HG02798 (cell line): Measurements from ENCODE around the gene VWA1.
A peak's percentile ranks its signal among the peaks of the same experiment; 100 is the strongest.
"Not testable (repeated sequence)": the region's sequence is repeated elsewhere in the genome, so short reads cannot be mapped to it uniquely, and the experiment has no call there.

ENCODE experiments used
- ATAC-seq: cut with Tn5 transposase; IDR thresholded peaks from one replicate; pipeline ENCODE4 v1.9.1; 2021; ENCODE audit warnings: mild to moderate bottlenecking; ENCODE audit not compliant: unreplicated experiment, poor library complexity

VWA1 gene

DNA sequence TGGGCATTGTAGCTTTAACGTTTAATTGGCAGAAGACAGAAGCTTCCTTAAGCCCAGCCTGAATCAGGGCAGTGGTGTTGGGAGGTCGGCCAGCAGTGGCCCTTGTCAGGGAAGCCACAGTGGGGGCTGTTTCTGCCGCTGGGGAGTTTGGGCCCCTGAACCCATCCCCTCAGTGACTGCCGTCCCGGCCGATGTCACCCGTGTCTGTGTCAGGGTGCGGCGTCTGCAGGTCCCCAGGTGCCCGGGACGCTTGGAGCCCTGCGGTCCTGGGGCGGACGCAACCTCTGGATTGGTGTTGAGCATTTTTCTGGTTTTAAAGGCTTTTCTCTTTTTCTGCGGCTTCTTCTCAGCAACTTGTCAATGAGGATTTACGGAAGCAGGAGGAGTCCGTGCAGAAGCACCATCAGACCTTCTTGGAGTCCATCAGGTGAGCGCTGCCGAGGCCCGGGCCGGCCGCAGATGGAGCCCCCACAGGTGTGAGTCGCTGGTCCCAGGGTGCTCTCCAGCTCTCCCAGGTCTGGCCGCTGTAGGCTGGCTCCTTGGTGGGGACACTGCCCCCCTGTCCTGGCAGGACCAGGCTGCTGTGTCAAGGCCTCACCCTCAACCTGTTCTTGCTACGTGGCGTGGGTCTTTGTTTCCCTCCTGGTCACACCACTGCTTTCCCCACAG, 16.3 kb downstream of the VWA1 start:
- no peak for ATAC-seq

DNA sequence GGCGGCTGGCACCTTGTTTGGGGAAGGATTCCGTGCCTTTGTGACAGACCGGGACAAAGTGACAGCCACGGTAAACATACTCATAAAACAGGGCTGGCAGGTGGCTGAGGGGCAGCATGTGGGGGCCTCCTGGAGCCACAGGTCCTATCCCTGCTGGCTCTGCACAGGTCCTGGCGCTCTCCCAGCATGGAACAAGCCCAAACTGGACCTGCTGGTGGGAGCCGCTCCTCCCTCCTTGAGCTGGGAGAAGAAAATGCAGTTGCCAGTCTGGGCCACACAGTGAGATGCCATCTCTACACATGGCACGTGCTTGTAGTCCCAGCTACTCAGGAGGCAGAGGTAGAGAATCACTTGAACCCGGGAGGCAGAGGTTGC, 16.9 kb downstream of the VWA1 start:
- not testable (repeated sequence) for ATAC-seq

- ATAC-seq, result no peak
Observed at GRCh38 chr1:1452882-1453281, 17.4 kb downstream of the VWA1 start.

GRCh38 chr1:1454286-1455056, 19.0 kb downstream of the VWA1 start:
- ATAC-seq, result not testable (repeated sequence)

DNA sequence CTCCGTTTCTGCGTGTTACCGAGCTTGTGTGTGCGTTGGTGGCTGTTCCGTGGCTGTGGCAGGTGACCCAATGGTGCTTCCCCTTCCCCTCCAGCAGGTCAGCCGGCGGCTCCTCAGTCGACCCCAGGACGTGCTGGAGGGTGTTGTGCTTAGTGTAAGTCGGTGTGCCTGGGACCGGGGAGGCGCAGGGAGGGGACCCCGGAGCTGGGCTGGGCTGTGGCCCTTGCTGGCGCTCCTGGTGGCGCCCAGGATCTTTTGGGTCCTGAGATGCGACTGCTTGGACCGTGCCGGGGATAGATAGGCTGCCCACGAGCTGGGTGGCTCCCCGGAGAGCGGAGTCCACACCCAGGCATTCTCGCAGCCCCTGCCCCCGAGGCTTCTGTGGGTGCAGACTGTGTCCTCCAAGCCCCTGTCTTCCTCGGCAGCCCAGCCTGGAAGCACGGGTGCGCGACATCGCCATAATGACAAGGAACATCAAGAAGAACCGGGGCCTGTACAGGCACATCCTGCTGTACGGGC, 19.9 kb downstream of the VWA1 start:
- ATAC-seq, result no peak

DNA sequence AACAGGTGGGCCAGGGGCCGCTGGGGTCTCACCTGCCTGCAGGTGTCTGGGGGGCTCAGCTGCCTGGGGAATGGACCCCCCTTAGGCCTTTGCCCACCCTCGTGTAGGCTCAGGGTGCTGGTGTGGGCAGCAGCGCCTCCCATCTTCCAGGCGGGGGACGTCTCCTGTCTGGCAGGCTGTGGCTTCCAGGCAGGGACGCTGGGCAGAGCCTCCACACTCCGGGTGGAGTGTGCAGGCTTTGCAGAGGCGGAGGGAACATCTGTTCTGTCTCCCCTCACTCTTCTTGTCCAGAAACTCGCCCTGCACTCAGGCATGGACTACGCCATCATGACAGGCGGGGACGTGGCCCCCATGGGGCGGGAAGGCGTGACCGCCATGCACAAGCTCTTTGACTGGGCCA, 20.4 kb downstream of the VWA1 start:
- ATAC-seq, result not testable (repeated sequence)

DNA sequence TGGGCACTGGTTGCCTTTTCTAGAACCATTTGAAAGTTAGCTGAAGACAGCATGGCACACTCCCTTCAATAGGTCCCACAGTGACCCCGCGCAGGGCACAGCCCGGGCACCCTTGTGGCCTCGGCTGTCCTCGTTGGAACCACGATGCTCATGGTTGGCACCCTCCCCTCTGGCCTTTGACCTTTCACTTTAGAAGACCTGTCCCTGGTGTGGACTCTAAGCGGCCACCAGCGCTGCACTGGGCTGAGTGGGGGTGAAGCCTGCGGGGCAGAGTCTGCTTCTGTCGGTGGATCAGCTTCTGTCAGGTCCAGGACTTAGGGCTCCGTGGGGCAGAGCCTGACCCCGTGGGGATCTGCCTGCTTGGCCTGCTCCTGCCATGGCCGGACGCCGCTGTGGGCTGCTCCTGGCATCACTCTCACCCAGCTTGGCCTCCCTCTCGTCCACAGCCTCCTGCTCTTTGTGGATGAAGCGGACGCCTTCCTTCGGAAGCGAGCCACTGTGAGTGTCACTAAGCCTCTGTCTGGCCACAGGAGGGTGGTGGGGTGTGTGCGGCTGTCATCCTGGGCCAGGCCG, 21.3 kb downstream of the VWA1 start:
- not testable (repeated sequence) for ATAC-seq

GRCh38 chr1:1459156-1459555, 23.7 kb downstream of the VWA1 start:
- ATAC-seq, result not testable (repeated sequence)

GRCh38 chr1:1459711-1460110, 24.2 kb downstream of the VWA1 start:
- not testable (repeated sequence) for ATAC-seq

DNA sequence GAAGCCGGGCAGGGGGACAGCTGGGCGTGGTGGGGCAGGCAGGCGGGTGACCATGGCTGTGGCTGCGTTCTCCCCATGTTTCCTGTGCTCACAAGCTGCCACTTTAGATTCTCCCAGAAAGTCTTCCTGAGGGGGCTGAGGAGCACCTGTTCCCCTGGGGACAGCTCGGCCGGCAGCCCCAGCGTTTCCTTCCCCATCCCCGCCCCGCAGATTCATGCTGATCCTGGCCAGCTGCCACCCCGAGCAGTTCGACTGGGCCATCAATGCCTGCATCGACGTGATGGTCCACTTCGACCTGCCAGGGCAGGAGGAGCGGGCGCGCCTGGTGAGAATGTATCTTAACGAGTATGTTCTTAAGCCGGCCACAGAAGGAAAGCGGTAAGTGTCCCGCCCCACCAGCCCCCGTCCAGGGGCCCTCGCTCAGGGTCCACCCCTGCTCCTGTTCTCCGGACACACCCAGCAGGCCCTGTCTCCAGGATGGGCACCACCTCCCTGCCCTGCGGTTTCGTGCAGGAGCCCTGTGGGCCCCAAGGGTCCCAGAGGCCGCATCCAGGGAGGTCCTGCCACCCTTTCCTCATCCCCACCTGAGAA, 25.1 kb downstream of the VWA1 start:
- ATAC-seq, result no peak

GRCh38 chr1:1461721-1462317, 26.3 kb downstream of the VWA1 start:
- no peak for ATAC-seq

DNA sequence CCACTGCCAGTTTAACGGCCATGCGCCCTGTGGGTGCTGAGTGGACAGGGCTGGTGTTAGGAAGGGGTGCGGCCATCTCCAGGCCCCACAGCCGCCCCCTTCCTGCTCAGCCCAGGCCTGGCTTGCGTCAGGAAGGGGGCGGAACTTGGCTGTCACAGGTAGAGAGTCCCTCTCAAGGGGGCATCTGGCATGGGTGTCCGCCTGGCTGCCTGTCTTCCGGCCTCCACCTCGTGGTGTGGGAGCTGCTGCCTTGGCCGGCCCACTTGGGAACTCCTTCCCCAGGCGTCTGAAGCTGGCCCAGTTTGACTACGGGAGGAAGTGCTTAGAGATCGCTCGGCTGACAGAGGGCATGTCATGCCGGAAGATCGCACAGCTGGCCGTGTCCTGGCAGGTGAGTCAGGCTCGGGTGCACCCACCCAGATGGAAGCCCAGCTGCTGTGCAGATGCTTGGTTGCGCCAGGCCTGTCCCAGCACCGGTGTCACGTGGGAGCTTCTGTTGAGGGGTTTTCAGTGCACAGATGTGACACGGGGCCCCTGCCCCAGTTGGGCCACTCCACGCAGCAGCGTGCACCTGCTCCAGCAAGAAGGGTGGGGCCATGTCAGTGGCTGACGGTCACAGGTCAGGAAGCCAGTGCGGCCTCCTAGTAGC, 27.0 kb downstream of the VWA1 start:
- ATAC-seq, result no peak

DNA sequence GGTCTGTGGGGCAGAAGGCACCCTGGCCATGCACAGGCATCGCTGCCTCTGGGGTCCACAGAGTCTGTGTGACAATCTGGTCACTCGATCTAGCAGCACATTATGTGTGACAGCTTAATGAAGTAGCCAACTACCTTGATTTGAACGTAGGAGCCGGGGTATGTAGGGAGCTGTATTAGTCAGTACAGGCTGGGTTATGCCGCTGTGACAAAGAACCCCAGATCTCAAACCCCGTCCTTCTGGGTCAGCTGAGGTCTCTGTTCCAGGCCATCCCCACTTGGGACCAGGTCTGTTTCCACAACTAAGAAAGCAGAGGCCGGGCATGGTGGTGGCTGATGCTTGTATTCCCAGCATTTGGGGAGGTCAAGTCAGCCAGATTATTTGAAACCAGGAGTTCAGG, 27.8 kb downstream of the VWA1 start:
- ATAC-seq, result no peak

DNA sequence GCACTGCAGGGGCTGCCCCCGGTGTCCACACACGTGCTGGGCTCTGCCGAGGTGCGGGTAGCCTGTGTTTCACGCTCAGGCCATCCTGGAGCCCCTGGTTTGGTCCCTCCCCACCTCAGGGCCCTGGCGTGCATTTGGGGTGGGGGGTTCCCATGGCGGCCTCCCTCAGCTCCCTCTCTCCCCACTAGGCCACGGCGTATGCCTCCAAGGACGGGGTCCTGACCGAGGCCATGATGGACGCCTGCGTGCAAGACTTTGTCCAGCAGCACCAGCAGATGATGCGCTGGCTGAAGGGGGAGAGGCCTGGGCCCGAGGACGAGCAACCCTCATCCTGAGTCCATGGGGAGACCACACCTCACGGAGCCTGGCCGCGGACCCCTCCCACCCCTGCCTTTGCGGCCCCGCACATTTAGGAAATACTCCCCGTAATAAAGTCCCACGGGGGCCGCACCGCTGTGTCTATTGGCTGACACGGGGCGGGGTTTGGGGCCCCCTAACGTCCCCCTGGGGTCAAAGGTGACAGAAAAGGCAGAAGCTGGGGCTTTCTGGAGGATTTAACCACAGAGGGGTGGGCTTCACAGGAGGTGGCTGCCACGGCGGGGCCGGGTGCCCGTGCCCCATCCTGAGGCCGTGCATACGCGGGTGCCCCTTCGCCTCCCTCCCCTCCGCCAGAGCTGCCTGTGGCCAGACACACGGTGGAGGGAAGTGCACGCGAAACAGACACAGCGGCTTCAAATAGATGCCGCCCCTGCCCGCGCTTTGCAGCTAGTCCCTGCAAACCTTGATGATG, 32.9 kb downstream of the VWA1 start:
- ATAC-seq, result not testable (repeated sequence)

DNA sequence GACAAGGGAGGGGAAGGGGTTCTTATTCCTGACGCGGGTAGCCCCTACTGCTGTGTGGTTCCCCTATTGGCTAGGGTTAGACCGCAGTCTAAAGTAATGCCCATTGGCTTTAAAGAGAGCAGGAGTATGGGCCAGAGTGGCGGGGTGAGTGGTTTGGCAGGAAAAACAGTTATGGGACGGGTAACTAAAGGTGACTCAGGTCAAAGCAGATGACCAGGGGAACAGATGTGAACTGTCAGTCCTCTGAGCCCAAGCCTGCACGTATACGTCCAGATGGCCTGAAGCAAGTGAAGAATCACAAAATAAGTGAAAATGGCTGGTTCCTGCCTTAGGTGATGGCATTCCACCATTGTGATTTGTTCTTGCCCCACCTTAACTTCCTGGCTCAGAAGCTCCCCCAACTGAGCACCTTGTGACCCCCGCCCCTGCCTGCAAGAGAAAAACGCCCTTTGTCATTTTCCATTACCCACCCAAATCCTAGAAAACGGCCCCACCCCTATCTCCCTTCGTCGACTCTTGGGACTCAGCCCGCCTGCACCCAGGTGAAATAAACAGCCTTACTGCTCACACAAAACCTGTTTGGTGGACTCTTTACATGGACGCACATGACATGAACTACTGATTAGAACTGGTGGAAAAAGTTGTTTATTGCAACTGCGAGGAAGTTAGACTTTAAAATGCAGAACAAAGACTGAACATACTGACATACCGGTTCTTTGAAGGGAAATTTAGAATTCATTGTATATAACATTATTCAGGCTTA, 35.3 kb downstream of the VWA1 start:
- no peak for ATAC-seq

DNA sequence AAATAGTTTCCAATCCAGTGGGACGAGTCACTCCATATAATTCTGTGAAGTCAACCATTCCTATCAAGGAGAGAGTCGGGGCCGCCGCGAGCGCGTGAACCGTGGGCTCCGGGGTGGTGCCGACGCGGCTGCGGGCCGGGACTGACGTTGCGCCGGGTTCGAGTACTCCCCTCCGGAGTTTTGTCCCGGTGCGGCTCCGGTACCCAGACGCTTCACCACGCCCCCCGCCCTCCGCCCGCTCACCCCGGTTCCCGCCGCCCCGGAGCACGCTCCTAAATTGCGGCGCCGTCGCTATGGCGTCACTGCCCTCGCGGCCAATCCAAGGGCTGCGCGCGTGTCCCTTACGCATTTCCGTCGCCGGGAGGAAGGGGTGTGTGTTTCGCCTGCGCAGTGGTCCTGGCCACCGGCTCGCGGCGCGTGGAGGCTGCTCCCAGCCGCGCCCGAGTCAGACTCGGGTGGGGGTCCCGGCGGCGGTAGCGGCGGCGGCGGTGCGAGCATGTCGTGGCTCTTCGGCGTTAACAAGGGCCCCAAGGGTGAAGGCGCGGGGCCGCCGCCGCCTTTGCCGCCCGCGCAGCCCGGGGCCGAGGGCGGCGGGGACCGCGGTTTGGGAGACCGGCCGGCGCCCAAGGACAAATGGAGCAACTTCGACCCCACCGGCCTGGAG, 36.0 kb downstream of the VWA1 start, which contains the start of gene ATAD3B:
Gene ATAD3B (plus strand): TSS at position 377 of the 664 bp plus-strand sequence. CDS start 120 bp downstream, at position 497.
- peak; percentile 95 for ATAC-seq

GRCh38 chr1:1472053-1472876, 36.8 kb downstream of the VWA1 start:
- ATAC-seq, result peak; percentile 9
